HCT116 (cell line): Measurements from ENCODE around the gene FAM163B. TPM values are rescaled to one million over a fixed set of nuclear protein-coding genes. Genes with fewer than 3 reads are reported as not detected.

Experiments
- ATAC-seq: fragments of 200-7000 bp; cut with Tn5 transposase; 2 replicates; pipeline ENCODE4 v1.9.1; 2020; ENCODE audit warnings: mild to moderate bottlenecking, moderate library complexity
- BruUV-seq: library from RNA; stranded (reverse); fragments of 400-500 nt; replicated peaks from 2 replicates; lab custom pipeline; 2021; lab: Mats Ljungman, UMichigan
- CTCF ChIA-PET: fragments of 300-600 bp; sonication (Branson Sonifier 250); formaldehyde crosslinking; loops from one replicate; lab custom pipeline; 2021; ENCODE audit warnings: antibody characterized with exemption; lab: Charles Lee
- POLR2A ChIA-PET: fragments of 300-600, 350-600 bp; sonication (Branson Sonifier 250); formaldehyde crosslinking; loops from one replicate; lab custom pipeline; 2021; ENCODE audit warnings: antibody characterized with exemption; lab: Charles Lee
- RAD21 ChIA-PET, 2 experiments: fragments of 300-600 bp; sonication (Branson Sonifier 250); formaldehyde crosslinking; loops; one replicate each; lab custom pipeline; 2023; ENCODE audit warnings: low total read pairs in 2 of 2; ENCODE audit not compliant: uncharacterized antibody in 2 of 2, unreplicated experiment in 2 of 2, low non-redundant PET in 1 of 2; lab: Charles Lee
- DNase-seq: peaks from one replicate; pipeline ENCODE4 v3.0.0-alpha.2; 2010; ENCODE audit warnings: low read depth, low spot score
- H2AFZ ChIP-seq: fragments of 200-600 bp; shearing (Covaris generic), sonication (generic); 2 replicates; pipeline ENCODE4 v1.6.1; 2017; ENCODE audit warnings: low read depth, mixed run types, mixed read lengths, antibody characterized with exemption, low read length; ENCODE audit not compliant: poor library complexity, severe bottlenecking
- H3K27ac ChIP-seq: 2 replicates; pipeline ENCODE4 v1.5.1; 2012; ENCODE audit warnings: low read depth, low read length
- H3K27me3 ChIP-seq: fragments of 200-600 bp; sonication (generic); 2 replicates; pipeline ENCODE4 v1.6.1; 2016; ENCODE audit warnings: mixed run types, low read length, mixed read lengths; ENCODE audit not compliant: insufficient read depth
- H3K36me3 ChIP-seq, 2 experiments: fragments of 200-500 bp in 1 of 2; fragments of 200-600 bp in 1 of 2; sonication (Bioruptor generic) in 1 of 2; sonication (generic) in 1 of 2; 2 replicates each; pipeline versions ENCODE4 v1.5.1 to v1.6.1; 2014 to 2016; ENCODE audit warnings: low read length in 2 of 2, inconsistent platforms in 1 of 2, mixed read lengths in 1 of 2, mixed run types in 1 of 2; ENCODE audit not compliant: insufficient read depth in 2 of 2, control insufficient read depth in 1 of 2
- H3K4me1 ChIP-seq, 2 experiments: fragments of 200-600 bp in 1 of 2; sonication (generic) in 1 of 2; 2 replicates each; pipeline versions ENCODE4 v1.5.1 to v1.6.1; 2012 to 2017; ENCODE audit warnings: low read length in 2 of 2, inconsistent platforms in 1 of 2, mild to moderate bottlenecking in 1 of 2, mixed read lengths in 1 of 2, mixed run types in 1 of 2, moderate library complexity in 1 of 2; ENCODE audit not compliant: insufficient read depth in 2 of 2, control insufficient read depth in 1 of 2
- H3K4me2 ChIP-seq: fragments of 200-600 bp; sonication (generic); 2 replicates; pipeline ENCODE4 v1.6.1; 2017; ENCODE audit warnings: mixed run types, low read length, mixed read lengths
- H3K4me3 ChIP-seq, 2 experiments: fragments of 200-600 bp in 1 of 2; sonication (generic) in 1 of 2; replicated peaks in 1 of 2; 2 replicates each; pipeline ENCODE4 v1.5.1; 2011 to 2016; ENCODE audit warnings: low read length in 2 of 2, control low read depth in 1 of 2, low read depth in 1 of 2, mild to moderate bottlenecking in 1 of 2, mixed read lengths in 1 of 2, mixed run types in 1 of 2
- H3K79me2 ChIP-seq: fragments of 200-600 bp; sonication (generic); 2 replicates; pipeline ENCODE4 v1.6.1; 2017; ENCODE audit warnings: mild to moderate bottlenecking, mixed run types, low read length, moderate library complexity, mixed read lengths; ENCODE audit not compliant: insufficient read depth
- H3K9ac ChIP-seq: fragments of 200-600 bp; sonication (generic); 2 replicates; pipeline ENCODE4 v1.6.1; 2016; ENCODE audit warnings: low read length, mixed read lengths
- H3K9me2 ChIP-seq: fragments of 200-600 bp; sonication (generic), shearing (Covaris generic); 2 replicates; pipeline ENCODE4 v1.6.1; 2017; ENCODE audit warnings: mixed run types, mild to moderate bottlenecking, moderate library complexity; ENCODE audit not compliant: insufficient read depth
- H3K9me3 ChIP-seq, 2 experiments: fragments of 200-500 bp in 1 of 2; fragments of 200-600 bp in 1 of 2; sonication (Bioruptor generic) in 1 of 2; sonication (generic) in 1 of 2; 2 replicates each; pipeline ENCODE4 v1.6.1; 2014 to 2017; ENCODE audit warnings: low read length in 2 of 2, mixed read lengths in 2 of 2, inconsistent platforms in 1 of 2, low read depth in 1 of 2, mild to moderate bottlenecking in 1 of 2, mixed run types in 1 of 2, moderate library complexity in 1 of 2; ENCODE audit not compliant: control insufficient read depth in 1 of 2, insufficient read depth in 1 of 2
- H4K20me1 ChIP-seq: fragments of 200-600 bp; sonication (generic), shearing (Covaris generic); 2 replicates; pipeline ENCODE4 v1.6.1; 2017; ENCODE audit warnings: mixed run types, mild to moderate bottlenecking, moderate library complexity; ENCODE audit not compliant: insufficient read depth
- ELF1 ChIP-seq: IDR thresholded peaks from 2 replicates; pipeline ENCODE4 v1.6.1; 2012; ENCODE audit warnings: low read depth, borderline replicate concordance
- FOSL1 ChIP-seq: IDR thresholded peaks from 2 replicates; pipeline ENCODE4 v1.6.1; 2012; ENCODE audit warnings: low read depth
- JUND ChIP-seq: IDR thresholded peaks from 2 replicates; pipeline ENCODE4 v1.6.1; 2012
- RAD21 ChIP-seq: IDR thresholded peaks from 2 replicates; pipeline ENCODE4 v1.6.1; 2012; ENCODE audit warnings: low read depth, mild to moderate bottlenecking
- SIN3A ChIP-seq: IDR thresholded peaks from 2 replicates; pipeline ENCODE4 v1.6.1; 2012; ENCODE audit warnings: low read depth
- SRF ChIP-seq: IDR thresholded peaks from 2 replicates; pipeline ENCODE4 v1.6.1; 2012; ENCODE audit warnings: low read depth
- TCF7L2 ChIP-seq: IDR thresholded peaks from 2 replicates; pipeline ENCODE4 v1.7.0; 2011; ENCODE audit warnings: borderline replicate concordance, inconsistent platforms; ENCODE audit not compliant: insufficient read depth, insufficient read length; ENCODE audit errors: extremely low read depth
- YY1 ChIP-seq: IDR thresholded peaks from 2 replicates; pipeline ENCODE4 v1.6.1; 2011; ENCODE audit warnings: low read length, low read depth, moderate library complexity, mild to moderate bottlenecking; ENCODE audit not compliant: insufficient replicate concordance; ENCODE audit errors: extremely low read depth
- ZFX ChIP-seq: fragments of 450-650 bp; IDR thresholded peaks from 2 replicates; pipeline ENCODE4 v1.6.1; 2017
- intact Hi-C: fragments of 100-400 bp; cut with micrococcal nuclease; formaldehyde crosslinking; loops from 2 replicates; pipeline ENCODE4 v1.10.0; 2022
- total RNA-seq: library from RNA; stranded (reverse); gene quantifications from one replicate; pipeline ENCODE4 v1.2.1, GENCODE V29; 2021; ENCODE audit not compliant: unreplicated experiment
- TF ChIP-seq, protein P1 (sequence below), 3 experiments: fragments of 200-600 bp in 1 of 3; sonication (generic) in 1 of 3; IDR thresholded peaks in 2 of 3; conservative IDR thresholded peaks in 1 of 3; 2 replicates each; pipeline ENCODE4 v1.5.1; 2012 to 2017; ENCODE audit warnings: low read depth in 2 of 3, low read length in 2 of 3, antibody characterized with exemption in 1 of 3, borderline replicate concordance in 1 of 3, control low read depth in 1 of 3, mild to moderate bottlenecking in 1 of 3, mixed read lengths in 1 of 3, mixed run types in 1 of 3, moderate library complexity in 1 of 3; ENCODE audit not compliant: insufficient read depth in 1 of 3
- TF ChIP-seq, protein P2 (sequence below): IDR thresholded peaks from 2 replicates; pipeline ENCODE4 v1.6.1; 2012
- TF ChIP-seq, protein P3 (sequence below): IDR thresholded peaks from 2 replicates; pipeline ENCODE4 v1.6.1; 2012

FAM163B gene
- total RNA-seq, 1 experiment from 2014 or later, result not detected

DNA sequence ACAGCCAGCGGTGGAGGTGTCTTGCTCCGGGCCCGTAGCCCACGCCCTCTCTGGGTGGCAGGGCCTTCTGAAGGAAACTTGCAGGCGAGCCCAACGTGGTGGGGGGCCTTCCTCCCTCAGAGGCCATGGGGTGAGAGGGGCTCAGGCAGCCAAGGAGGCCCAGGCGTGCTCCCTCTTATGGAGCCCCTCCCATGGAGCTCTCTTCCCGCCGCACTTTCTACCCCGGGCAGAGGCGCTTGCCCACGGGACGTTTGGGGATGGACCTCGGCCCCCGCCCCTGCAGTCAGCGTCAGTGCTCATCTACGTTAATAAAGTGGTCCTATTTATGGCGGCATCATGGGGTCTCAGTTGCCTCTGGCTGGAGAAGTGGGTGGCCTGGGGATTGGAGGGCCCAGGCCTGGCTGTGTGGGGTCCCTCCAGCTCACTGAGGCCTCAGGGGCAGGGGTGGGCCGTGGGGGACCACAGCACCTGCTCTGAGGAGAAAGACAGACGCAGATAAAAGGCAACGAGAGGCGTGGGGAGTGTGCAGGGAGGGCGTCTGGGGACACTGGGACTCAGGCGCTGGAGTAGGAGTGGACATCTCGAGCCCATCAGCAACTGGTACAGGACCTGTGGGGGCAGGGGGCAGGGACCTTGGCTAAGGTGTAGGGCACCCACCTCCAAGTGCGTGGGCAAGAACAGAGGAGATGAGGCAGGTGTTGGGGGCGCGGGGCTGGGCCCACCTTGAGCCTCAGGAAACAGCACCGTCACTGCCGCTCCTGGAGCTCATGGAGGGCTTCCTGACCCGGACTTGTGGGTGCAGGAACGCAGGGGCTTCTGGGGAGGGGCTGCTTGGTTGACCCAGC lies 33.8 kb downstream of the FAM163B start:
- CTCF ChIA-PET, result no interaction called here
- no peaks in the 10 kb centered on the region for H3K36me3 ChIP-seq
- H2AFZ ChIP-seq, result no peak overlapping the region
- no peaks in the 10 kb centered on the region for H3K27me3 ChIP-seq
- no peak overlapping the region for H3K27ac ChIP-seq
- H3K79me2 ChIP-seq, result no peaks in the 10 kb centered on the region
- H3K9me3 ChIP-seq, result no peaks in the 10 kb centered on the region
- H3K4me1 ChIP-seq, result no peaks in the 10 kb centered on the region
- no peak overlapping the region for H3K4me2 ChIP-seq
- no peaks in the 10 kb centered on the region for H4K20me1 ChIP-seq
- no TSS peak for BruUV-seq
- POLR2A ChIA-PET, result no interaction called here
- H3K9me2 ChIP-seq, result no peaks in the 10 kb centered on the region
- DNase-seq (no peak), ATAC-seq (no peak)
- H3K4me3 ChIP-seq, result no peak overlapping the region
- H3K9ac ChIP-seq, result no peak overlapping the region
- no peak for TF ChIP-seq JUND
- intact Hi-C loops, result no loop called here
- RAD21 ChIA-PET, result no interaction called here

DNA sequence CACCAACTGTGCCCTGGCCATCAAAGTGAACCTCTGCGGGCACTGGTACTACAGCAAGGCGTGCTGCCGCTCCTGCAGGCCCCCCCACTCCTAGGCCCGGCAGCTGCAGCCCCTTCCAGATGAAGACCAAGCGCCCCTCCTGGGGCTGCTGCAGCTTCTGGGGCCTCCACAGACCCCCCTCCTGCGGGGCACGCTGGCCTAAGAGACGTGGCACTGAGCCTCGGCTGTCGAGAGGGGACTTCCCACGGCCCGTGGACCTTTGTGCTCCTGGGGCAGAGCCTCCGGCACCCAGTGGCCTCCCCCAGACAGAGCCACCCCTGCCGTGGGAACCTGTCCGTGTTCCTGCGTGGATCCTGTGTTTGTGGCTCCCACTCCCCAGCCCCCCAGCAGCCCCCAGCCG lies 34.4 kb downstream of the FAM163B start:
- ATAC-seq (no peak), DNase-seq (no peak)
- no peak overlapping the region for H2AFZ ChIP-seq
- ChIA-PET POLR2A (no interaction called here), CTCF (no interaction called here), RAD21 (no interaction called here)
- no peak overlapping the region for H3K9ac ChIP-seq
- intact Hi-C loops, result no loop called here
- H4K20me1 ChIP-seq, result no peaks in the 10 kb centered on the region
- no peaks in the 10 kb centered on the region for H3K9me2 ChIP-seq
- no peaks in the 10 kb centered on the region for H3K9me3 ChIP-seq
- H3K4me1 ChIP-seq, result no peaks in the 10 kb centered on the region
- no peak for TF ChIP-seq SRF
- no peak for TF ChIP-seq YY1
- TF ChIP-seq JUND, result no peak
- TF ChIP-seq FOSL1, result no peak
- TF ChIP-seq ZFX, result no peak
- no peak for TF ChIP-seq SIN3A
- TF ChIP-seq, protein P1, sequence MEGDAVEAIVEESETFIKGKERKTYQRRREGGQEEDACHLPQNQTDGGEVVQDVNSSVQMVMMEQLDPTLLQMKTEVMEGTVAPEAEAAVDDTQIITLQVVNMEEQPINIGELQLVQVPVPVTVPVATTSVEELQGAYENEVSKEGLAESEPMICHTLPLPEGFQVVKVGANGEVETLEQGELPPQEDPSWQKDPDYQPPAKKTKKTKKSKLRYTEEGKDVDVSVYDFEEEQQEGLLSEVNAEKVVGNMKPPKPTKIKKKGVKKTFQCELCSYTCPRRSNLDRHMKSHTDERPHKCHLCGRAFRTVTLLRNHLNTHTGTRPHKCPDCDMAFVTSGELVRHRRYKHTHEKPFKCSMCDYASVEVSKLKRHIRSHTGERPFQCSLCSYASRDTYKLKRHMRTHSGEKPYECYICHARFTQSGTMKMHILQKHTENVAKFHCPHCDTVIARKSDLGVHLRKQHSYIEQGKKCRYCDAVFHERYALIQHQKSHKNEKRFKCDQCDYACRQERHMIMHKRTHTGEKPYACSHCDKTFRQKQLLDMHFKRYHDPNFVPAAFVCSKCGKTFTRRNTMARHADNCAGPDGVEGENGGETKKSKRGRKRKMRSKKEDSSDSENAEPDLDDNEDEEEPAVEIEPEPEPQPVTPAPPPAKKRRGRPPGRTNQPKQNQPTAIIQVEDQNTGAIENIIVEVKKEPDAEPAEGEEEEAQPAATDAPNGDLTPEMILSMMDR (IDR thresholded peaks at IDR 0.05 in 2 of 3, conservative IDR thresholded peaks at IDR 0.05 in 1 of 3; ENCODE audit: borderline replicate concordance in 1 of 3, insufficient read depth in 1 of 3, low read depth in 2 of 3, low read length in 2 of 3), result no peak
- TF ChIP-seq, protein P2, sequence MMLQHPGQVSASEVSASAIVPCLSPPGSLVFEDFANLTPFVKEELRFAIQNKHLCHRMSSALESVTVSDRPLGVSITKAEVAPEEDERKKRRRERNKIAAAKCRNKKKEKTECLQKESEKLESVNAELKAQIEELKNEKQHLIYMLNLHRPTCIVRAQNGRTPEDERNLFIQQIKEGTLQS, result no peak
- TF ChIP-seq, protein P3, sequence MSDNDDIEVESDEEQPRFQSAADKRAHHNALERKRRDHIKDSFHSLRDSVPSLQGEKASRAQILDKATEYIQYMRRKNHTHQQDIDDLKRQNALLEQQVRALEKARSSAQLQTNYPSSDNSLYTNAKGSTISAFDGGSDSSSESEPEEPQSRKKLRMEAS, result no peak
- no peak for TF ChIP-seq ELF1
- TF ChIP-seq TCF7L2, result no peak
- no peak for TF ChIP-seq RAD21
- no peaks in the 10 kb centered on the region for H3K36me3 ChIP-seq
- no TSS peak for BruUV-seq
- H3K79me2 ChIP-seq, result no peaks in the 10 kb centered on the region
- no peak overlapping the region for H3K4me3 ChIP-seq
- H3K27me3 ChIP-seq, result no peaks in the 10 kb centered on the region
- no peak overlapping the region for H3K27ac ChIP-seq
- no peak overlapping the region for H3K4me2 ChIP-seq
